SKM-1 treated with dmso at 0.1 percent for 144 hours (cell line): ENCODE results near the gene TMEM239.
A peak's percentile ranks its signal among the peaks of the same experiment; 100 is the strongest.
"Not testable (repeated sequence)": the region's sequence is repeated elsewhere in the genome, so short reads cannot be mapped to it uniquely, and the experiment has no call there.

Experiments used
- DNase-seq: peaks from one replicate; lab custom pipeline; 2025; ENCODE audit not compliant: unreplicated experiment; lab: John Stamatoyannopoulos, UW

Gene TMEM239

DNA sequence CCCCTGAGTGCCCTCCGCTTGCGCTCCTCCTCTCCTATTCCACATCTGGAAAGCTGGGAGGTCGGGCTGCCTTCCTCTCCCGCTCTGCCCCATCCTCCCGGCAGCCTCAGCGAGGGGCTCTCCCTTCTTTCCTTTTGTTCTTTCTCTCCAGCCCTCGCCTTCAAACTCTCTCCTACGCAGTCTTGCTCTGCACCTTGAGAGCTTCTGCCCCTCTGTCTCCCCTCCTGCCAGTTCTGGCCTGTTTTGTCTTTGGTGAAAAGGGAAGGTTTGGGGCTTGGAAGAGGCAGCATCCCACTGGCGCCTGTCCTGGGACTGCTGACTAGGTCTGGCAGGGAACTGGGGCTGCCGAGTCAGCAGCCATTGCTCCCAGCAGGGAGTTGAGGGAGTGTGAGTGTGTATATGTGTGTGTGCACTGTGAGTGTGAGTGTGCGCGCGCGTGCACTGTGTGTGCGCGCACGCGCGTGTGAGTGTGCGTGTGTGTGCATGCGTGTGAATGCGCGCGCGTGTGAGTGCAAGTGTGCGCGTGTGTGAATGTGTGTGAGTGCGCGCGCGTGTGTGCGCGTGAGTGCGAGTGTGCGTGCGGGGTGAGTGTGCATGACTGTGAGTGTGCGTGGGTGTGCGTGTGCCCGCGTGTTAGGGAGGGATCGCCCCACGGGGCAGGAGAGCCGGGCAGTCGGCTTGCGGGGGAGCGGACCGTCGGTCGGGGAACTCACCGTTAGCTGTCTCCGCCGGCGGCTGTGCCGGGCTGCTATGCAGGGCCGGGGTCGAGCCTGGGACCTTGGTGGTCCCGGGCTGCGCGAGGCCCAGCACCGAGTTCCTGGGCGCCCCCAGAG is 16.3 kb upstream of the TMEM239 start:
- no peak for DNase-seq

DNA sequence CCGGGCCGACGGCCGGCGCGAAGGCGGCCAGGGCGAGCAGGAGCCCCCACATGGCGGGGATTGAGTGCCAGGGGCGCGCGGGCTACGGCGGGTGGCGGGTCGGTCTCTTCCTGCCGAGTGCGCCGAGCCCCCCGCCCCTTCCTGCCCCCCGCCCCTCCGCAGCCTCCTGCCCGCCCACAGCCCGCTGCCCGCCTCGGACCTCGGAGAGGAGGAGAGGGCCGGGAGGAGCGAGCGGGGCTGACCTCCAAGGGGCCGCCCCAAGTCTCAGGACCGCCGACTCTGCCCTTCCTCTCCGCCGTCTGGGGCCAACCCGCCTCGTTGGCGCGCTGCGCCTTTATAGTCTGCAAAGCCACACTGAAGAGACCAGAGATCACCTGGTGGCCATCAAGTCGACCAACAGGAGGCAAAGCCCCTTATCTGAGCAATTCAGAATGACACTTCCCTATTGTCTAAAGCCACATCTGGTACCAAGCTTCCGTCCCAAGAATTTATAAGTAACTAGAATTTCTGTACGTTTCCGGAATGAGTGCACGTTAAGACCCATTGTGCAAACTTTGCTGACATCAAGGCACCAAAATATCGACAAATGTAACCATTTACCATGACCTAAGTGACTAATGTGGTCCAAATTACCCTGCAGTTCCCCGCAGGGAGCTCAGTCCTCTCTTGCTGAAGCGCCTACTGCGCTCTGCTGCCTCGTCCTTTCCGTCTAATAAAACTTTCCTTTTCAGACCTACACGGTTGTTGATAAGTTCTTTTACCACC is 15.5 kb upstream of the TMEM239 start, which contains the start of gene CPXM1:
Gene CPXM1 (minus strand): TSS at position 107 of the 765 bp plus-strand sequence. CDS start 55 bp downstream, at position 52.
- peak; percentile 17 for DNase-seq

DNA sequence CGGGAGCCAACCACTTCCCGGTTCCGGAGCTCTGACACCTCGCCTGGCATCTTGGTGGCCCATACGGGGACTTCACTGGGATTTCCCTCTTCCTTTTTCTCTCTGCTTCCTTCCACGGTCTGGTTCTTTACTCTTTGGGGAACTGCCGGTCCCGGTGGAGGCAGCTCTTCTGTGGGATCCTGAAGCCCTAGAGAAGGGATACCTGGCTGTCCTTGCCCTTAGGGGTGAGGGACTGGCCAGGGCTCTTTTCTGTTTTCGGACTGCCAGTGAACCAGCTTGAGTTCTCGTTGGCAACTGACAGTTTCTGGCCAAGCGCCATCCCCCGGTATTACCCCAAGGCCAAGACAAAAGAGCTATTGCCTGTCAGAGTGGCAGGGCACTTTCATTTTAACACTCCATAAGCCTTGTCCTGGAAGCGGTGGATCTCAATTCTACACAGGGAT is 14.9 kb upstream of the TMEM239 start:
- DNase-seq: no peak

DNA sequence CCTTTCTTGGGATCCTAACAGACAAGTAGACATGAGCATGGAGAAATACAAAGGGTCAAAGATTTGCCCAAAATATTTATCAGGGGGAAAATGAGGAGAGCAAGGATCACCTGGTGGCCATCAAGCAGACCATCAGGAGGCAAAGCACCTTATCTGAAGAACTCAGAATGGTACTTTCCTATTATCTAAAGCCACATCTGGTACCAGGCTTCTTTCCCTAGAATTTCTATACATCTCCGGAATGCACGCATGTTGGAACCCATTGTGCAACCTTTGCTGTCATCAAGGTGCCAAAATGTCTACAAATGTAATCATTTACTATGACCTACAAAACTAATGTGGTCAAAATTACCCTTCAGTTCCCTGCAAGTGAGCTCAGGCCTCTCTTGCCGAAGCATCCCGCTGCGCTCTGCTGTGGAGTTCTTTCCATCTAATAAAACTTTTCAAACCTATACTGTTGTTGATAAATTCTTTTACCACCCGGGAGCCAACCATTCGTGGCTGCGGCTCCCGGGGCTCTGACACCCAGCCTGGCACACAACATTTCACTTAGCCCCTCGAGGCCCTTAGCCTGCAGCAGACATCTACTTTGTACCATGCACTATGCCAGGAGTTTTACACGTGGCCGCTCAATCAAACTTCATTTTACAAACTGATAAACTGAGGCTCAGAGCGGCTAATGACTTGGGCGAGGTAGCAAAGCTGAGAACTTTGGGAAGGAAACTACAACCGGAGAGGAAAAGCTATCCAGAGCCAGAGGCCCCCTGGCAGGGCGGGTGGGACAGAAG is 11.9 kb upstream of the TMEM239 start:
- no peak for DNase-seq

DNA sequence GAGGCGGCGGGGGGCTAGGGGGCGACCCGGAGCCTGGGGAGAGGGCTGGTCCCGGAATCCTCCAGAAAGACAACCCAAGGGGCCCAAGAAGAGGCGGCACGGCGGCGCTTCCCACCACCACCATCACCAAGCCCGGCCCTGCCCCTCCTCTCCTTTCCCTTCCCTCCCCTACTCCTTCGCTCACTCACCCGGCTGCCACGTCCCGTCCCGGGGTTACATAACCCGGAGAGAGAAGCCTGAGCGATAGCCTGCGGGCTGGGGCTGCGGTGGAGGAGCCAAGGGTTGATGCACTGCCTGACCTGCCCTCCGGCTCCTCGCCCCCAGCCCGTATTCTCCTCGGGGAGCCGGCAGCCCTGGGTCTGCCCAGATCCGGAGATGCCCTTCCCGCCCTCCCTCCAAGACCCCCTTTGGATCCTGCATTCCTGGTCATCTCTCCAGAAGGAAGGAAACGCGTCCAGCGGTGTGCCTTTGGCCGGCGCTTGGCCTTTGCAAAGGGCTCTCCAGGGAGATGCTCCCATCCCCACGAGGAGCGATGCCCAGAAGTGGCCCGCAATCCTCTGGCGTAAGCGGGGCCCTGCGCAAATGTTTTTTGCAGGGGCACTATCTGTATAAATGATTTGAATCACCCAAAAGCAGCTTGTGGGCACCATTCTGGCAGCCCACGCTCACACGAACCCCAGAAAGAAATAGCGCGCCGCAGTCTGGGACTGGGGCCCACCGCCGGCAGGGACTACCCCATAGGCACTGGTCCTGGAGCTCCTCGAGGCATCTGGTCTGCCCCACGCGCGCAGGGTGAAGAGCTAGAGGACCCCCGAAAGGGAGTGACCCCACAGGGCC is 11.1 kb upstream of the TMEM239 start:
- no peak for DNase-seq

DNA sequence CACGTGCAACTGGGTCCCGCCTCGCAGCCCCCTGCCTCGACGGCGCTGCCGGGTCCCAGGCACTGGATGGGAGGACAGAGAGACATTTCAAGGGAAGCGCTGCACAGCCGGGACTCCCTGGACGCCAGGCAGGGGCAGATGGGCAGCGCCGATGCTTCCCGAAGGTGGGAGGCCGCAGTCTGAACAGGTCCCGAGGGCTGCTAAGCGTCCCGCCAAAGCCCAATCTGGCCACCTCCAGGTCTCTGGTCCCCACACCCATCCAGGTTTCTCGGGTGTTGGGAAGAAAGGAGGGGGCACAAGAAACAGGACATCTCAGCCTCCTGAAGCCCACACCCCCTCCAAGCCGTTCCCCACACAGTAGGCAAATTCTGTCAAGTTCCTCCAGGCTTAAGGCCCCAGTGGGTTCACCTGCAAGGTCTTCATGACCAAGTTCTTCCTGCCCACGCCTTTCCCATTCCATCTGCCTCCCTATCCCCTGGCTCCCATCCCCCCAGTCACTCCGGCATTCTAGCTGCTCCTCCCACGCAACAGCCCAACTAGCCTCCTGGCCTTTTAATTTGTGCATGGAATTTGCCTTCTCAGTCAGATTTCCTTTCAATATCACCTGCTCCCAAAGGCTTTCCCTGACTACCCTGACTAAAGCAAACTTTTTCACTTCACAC is 10.3 kb upstream of the TMEM239 start:
- no peak for DNase-seq

DNA sequence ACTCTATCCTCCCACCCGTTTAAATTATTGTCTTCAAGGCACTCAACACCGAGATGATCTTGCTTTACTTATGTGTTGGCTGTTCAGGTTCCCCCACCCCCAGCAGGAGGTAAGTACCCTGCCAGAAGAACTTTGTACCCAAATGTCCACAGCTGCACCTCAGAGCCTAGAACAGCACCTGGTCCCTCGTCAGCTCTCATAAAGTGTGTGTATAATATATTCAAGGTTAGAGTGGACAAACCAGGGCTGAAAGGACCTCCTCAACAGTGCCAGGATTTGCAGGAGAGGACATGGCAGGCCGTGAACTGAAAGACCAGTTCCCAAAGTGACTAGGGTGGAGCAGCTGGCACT is 9.8 kb upstream of the TMEM239 start:
- no peak for DNase-seq

DNA sequence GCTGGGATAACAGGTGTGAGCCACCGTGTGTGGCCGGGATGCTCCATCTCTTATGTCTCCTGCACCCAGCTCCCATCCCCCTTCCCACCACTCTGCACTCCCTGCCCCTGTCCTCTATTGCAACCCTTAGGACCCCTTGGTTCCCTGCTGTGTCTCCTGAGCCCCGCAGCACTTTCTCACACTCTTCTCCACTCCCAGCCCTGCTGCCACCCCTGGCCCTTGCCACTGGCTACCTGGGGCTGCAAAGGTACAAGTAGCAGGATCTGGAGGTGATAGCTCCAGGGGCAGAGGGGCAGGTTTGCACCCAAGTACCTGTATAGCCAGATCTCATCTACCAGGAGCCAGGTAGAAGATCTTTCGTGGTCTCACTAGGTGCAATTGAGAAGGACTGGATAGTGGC is 9.1 kb upstream of the TMEM239 start:
- DNase-seq: no peak

DNA sequence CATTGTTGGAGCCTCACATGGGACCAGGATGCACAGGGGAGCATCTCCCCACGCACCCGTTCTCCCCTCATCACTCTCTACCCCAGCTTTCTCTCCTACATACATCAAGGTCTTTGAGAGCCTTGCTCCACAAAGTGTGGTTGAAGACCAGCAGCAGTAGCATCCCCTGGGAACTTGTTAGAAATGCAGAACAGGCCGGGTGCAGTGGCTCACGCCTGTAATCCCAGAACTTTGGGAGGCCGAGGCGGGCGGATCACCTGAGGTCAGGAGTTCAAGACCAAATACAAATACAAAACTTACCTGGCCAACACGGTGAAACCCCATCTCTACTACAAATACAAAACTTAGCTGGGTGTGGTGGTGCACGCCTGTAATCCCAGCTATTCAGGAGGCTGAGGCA is 8.2 kb upstream of the TMEM239 start:
- not testable (repeated sequence) for DNase-seq

DNA sequence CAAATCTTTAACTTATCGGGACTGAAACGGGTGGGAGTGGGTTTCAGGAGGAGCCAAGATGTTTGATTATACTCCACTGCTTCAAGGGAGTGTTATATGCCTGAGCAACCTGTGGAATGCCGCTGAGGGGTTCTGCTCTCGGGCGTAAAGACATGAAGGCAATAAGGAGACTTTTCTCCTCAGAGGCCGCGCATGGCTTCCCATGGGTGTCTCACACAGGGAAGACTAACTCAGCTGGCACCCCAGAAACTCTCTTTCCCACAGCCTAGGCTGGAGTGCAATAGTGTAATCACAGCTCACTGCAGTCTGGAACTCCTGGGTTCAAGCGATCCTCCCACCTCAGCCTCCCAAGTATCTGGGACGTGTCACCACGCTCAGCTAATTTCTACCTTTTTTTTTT is 6.5 kb upstream of the TMEM239 start:
- no peak for DNase-seq

DNA sequence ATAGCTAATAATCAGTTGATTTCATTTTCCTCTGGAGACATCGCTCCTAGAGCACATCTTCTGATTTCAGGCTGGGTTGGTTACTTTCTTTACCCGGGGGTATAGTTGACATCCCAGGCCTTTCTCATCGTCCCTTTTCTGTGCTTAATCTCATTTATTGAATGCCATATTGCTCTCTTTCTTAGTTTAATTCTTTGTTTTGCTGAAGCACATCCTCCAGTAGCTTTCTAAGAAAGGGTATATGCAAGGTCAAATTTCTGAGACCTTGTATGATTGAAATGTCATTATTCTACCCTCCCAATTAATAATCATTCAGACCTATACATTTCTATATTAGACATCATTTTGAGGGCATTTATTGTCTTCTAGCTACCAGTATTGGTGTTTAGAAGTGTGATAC is 4.0 kb upstream of the TMEM239 start:
- no peak for DNase-seq

DNA sequence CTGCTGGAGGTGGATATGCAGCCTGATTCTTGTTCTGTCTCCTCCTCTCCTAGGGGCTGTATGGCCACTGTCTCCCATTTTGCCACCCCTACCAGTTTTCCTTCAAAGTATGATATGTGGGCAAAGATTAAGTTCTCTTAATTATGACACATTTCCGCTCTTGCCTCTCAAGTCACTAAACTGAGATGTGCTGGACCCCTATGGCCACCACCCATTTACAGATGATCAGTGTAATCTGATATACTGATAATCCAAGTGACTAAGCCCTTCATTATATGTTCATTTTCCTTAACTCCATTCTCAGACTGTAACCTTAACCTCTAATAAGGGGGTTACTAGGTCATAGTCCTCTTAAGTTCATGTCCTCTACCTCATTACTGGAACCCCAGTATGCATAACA is 2.1 kb upstream of the TMEM239 start:
- DNase-seq: no peak

DNA sequence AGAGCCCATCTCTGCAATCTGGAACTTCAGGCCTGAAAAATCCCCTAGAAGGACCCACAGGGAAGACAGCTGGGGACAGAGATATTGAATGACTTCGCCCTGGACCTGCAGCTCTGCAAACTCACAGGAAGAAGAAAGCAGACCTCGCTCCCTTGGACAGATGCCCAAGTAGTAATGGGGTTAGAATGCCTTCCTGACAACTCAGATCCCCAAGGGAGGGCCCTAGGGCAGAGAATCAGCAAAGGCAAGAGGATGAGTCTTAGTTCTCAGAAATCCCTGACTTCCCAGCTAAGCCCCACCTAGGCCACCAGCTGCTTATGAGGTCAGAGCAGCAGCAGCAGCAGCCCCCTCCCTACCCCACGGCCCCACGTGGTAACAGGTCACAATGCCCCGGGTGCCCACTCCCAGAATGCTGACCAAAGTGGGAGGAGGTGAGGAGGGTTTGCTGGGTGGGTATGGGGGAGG is 1.5 kb upstream of the TMEM239 start, which contains the start of gene C20orf141:
Gene C20orf141 (plus strand): TSS at position 401 of the 465 bp plus-strand sequence. CDS start 198 bp downstream, outside the sequence.
- no peak for DNase-seq

DNA sequence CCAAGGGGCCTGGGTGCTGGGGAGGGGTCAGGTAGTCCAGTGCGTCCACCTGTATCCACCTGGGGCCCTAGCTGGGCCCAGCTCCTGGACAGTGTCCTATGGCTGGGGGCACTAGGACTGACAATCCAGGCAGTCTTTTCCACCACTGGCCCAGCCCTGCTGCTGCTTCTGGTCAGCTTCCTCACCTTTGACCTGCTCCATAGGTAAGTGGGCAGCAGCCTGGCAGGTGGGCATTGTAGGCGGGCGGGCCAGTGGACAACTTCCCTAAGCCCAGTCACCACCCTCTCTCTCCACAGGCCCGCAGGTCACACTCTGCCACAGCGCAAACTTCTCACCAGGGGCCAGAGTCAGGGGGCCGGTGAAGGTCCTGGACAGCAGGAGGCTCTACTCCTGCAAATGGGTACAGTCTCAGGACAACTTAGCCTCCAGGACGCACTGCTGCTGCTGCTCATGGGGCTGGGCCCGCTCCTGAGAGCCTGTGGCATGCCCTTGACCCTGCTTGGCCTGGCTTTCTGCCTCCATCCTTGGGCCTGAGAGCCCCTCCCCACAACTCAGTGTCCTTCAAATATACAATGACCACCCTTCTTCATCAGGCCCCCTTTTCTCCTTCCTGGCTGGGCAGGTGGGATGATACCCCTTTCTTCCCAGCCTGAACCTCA is 793 bp upstream of the TMEM239 start:
- DNase-seq: no peak

DNA sequence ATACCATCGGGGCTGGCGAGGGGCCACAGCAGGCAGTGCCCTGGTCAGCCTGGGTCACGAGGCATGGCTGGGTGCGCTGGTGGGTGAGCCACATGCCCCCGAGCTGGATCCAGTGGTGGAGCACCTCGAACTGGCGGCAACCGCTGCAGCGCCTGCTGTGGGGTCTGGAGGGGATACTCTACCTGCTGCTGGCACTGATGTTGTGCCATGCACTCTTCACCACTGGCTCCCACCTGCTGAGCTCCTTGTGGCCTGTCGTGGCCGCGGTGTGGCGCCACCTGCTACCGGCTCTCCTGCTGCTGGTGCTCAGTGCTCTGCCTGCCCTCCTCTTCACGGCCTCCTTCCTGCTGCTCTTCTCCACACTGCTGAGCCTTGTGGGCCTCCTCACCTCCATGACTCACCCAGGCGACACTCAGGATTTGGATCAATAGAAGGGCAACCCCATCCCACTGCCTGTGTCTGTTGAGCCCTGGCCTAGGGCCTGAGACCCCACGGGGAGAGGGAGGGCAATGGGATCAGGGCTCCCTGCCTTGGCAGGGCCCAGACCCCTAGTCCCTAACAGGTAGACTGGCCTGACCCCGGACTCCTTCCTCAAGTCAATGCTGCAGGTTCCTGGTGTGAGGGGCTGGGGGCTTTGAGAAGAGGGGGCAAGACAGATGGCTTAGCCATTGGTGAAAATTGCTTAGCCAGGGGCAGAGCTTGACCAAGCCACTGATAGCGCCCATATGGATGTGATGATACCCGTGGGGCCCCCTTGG is 598 bp downstream of the TMEM239 start:
- no peak for DNase-seq

DNA sequence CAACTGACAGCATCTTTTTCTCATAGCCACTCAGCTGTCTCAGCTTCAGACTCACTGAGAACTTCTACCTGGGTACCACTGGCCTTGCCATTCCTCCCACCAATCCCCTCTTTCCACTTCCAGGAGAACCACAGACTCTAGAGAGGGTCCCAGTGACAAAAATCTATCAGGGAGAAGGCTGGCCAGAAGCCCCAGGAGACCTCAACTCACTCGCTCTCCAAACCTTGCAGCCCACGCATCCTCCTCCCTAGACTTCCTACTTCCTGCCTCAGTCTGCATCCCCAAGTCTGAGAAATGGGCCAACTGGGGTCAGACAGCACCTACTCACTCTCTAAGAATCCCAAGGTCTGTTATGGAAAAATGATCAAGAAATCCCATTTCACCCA is 1.2 kb downstream of the TMEM239 start:
- DNase-seq: no peak

DNA sequence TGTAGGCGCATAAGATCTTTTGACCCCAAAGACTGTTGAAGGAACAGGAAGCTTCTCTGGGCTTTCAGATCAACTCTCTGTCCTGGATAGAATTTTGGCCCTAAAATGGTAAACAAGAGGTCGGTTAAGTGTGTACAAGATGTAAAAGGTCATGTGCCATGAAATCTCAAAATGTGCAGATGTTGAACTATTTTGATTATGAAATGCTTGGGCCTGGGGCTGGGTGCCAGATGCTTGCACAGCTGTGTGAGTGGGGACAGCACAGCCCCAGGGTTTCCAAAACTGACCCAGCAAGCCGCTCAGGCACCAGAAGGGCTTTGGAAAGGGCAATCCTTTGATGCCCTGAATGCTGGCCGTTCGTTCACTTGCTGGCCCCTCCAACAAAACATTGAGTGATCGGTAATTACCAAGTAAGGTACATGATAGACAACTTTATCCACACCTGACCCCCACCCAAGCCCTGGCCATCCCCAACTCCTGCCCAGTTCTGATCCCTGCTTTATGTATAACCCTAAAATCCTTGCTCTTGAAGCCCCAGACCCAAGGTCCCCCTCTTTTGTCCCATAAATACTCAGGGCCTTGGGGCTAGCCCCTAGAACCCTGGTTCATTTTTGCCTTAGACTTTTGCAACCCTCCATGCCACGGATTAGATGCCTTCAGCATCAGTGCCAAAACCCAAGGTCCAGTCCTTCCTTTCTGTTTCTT is 1.9 kb downstream of the TMEM239 start:
- no peak for DNase-seq
